Peyer's patch (tissue), 4 donors: ENCODE results near the gene ATRIP.

Experiments used
- CTCF ChIP-seq, 6 experiments: fragments of 450-650 bp in 4 of 6; fragments of 200-600 bp in 2 of 6; sonication (generic) in 1 of 6; IDR thresholded peaks; one replicate each; pipeline ENCODE4 v1.5.1; 2017 to 2019; ENCODE audit warnings: antibody characterized with exemption in 6 of 6, mild to moderate bottlenecking in 3 of 6, moderate library complexity in 1 of 6
- POLR2A ChIP-seq, 2 donors: fragments of 450-650 bp; IDR thresholded peaks; one replicate each; pipeline ENCODE4 v1.5.1; 2017; ENCODE audit warnings: antibody characterized with exemption in 2 of 2, mild to moderate bottlenecking in 2 of 2, moderate library complexity in 2 of 2

DNA sequence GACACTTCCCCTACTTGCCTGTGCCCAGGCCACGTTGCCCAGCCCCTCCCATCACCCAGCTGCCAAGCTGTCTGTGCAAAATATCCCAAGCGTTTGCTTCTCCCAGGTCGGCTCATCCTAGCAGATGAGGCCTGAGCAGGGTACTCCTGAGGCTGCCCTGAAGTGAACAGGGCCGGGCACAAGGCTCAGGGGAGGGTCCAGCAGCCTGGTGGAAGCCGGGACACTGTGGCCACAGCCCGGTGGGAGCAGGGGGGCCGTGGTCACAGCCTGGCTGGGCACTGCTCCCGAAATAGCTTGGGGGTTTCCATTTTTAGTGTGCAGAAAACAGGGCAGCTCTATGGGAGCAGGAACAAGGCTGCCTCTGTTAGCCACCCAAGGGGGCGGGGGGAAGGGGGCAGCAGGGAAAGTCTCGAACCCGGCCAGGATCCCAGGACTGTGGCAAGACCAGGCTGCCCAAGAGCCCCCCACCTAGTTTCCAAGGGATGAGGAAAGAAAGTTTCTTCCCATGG lies 20.1 kb upstream of the ATRIP start:
- TF ChIP-seq CTCF (IDR thresholded peaks at IDR 0.05) (no peak), POLR2A (IDR thresholded peaks at IDR 0.05) (no peak)
